NCI-H2171 (cell line): ENCODE measurements around the gene HOATZ.

Experiments
- DNase-seq: peaks from one replicate; lab custom pipeline; 2025; lab: John Stamatoyannopoulos, UW

The HOATZ gene

GRCh38 chr11:111514216-111515031 is at the start of gene HOATZ:
HOATZ (plus strand) TSS chr11:111514778; CDS start chr11:111514785, 7 bp downstream.
- DNase-seq = no peak

- DNase-seq = no peak
Observed at GRCh38 chr11:111465400-111465799, 49.2 kb upstream of the HOATZ start.

GRCh38 chr11:111466615-111467014 is 48.0 kb upstream of the HOATZ start:
- DNase-seq = no peak

- no peak for DNase-seq
Observed at GRCh38 chr11:111469200-111469599, 45.4 kb upstream of the HOATZ start.

GRCh38 chr11:111472228-111472627 is 42.4 kb upstream of the HOATZ start:
- DNase-seq = no peak

GRCh38 chr11:111474432-111474831 is 40.1 kb upstream of the HOATZ start:
- no peak for DNase-seq

- no peak for DNase-seq
Observed at GRCh38 chr11:111476366-111476765, 38.2 kb upstream of the HOATZ start.

- DNase-seq = no peak
Observed at GRCh38 chr11:111476956-111477355, 37.6 kb upstream of the HOATZ start.

- DNase-seq = no peak
Observed at GRCh38 chr11:111477898-111478297, 36.7 kb upstream of the HOATZ start.

- no peak for DNase-seq
Observed at GRCh38 chr11:111479666-111480065, 34.9 kb upstream of the HOATZ start.

GRCh38 chr11:111483431-111483830 is 31.1 kb upstream of the HOATZ start:
- no peak for DNase-seq

- DNase-seq = no peak
Observed at GRCh38 chr11:111490496-111490895, 24.1 kb upstream of the HOATZ start.

- DNase-seq = no peak
Observed at GRCh38 chr11:111494040-111494439, 20.5 kb upstream of the HOATZ start.

GRCh38 chr11:111499483-111499882 is 15.1 kb upstream of the HOATZ start:
- no peak for DNase-seq

- DNase-seq = no peak
Observed at GRCh38 chr11:111500481-111500880, 14.1 kb upstream of the HOATZ start.

GRCh38 chr11:111502611-111503010 is 12.0 kb upstream of the HOATZ start:
- DNase-seq = no peak

- DNase-seq = no peak
Observed at GRCh38 chr11:111510311-111510710, 4.3 kb upstream of the HOATZ start.

- DNase-seq = no peak
Observed at GRCh38 chr11:111512296-111513239, 2.0 kb upstream of the HOATZ start, which contains the start of gene BTG4. BTG4 (minus strand) TSS chr11:111512386; CDS start chr11:111498776, 13,610 bp downstream.

GRCh38 chr11:111513240-111513605 is 1.4 kb upstream of the HOATZ start:
- DNase-seq = no peak

- DNase-seq = no peak
Observed at GRCh38 chr11:111515591-111515990, 1.0 kb downstream of the HOATZ start.

GRCh38 chr11:111518668-111519067 is 4.1 kb downstream of the HOATZ start:
- no peak for DNase-seq

GRCh38 chr11:111520560-111520959 is 6.0 kb downstream of the HOATZ start:
- no peak for DNase-seq

- no peak for DNase-seq
Observed at GRCh38 chr11:111521135-111521534, 6.6 kb downstream of the HOATZ start.
